Tibial artery (tissue), 4 donors: ENCODE data around the gene PINLYP.

Source experiments
- DNase-seq, 2 donors: peaks; one replicate each; pipeline ENCODE4 v3.0.0-alpha.2; 2019
- H3K27ac ChIP-seq, 2 donors: fragments of 200-600 bp; sonication (generic) in 1 of 2; 1 replicate in 1 of 2; 2 replicates in 1 of 2; pipeline ENCODE4 v1.5.1; 2018 to 2019; ENCODE audit warnings: mild to moderate bottlenecking in 1 of 2
- H3K27me3 ChIP-seq, 2 donors: fragments of 200-600 bp; sonication (generic) in 1 of 2; one replicate each; pipeline versions ENCODE4 v1.5.1 to v1.6.0; 2016 to 2019
- H3K36me3 ChIP-seq, 3 donors: fragments of 200-600 bp; sonication (generic) in 2 of 3; one replicate each; pipeline ENCODE4 v1.5.1; 2016 to 2019; ENCODE audit warnings: mild to moderate bottlenecking in 2 of 3
- H3K4me1 ChIP-seq, 4 donors: fragments of 200-600 bp; sonication (generic) in 2 of 4; 1 replicate in 3 of 4; 2 replicates in 1 of 4; pipeline ENCODE4 v1.5.1; 2016 to 2019
- H3K4me3 ChIP-seq, 2 donors: fragments of 200-600 bp; sonication (generic) in 1 of 2; 1 replicate in 1 of 2; 2 replicates in 1 of 2; pipeline ENCODE4 v1.5.1; 2018 to 2019; ENCODE audit warnings: mild to moderate bottlenecking in 2 of 2
- H3K9me3 ChIP-seq, 3 donors: fragments of 200-600 bp; sonication (generic) in 1 of 3; one replicate each; pipeline ENCODE4 v1.5.1; 2016 to 2019
- CTCF ChIP-seq, 2 experiments: fragments of 200-600 bp in 1 of 2; fragments of 450-650 bp in 1 of 2; IDR thresholded peaks; one replicate each; pipeline ENCODE4 v1.5.1; 2017 to 2019; ENCODE audit warnings: antibody characterized with exemption in 2 of 2, mild to moderate bottlenecking in 1 of 2, moderate library complexity in 1 of 2
- intact Hi-C: fragments of 100-400 bp; cut with DNase I; formaldehyde crosslinking; loops from one replicate; pipeline ENCODE4 v1.15.0; 2023; ENCODE audit warnings: low total_unique reads

PINLYP gene

GRCh38 chr19:43620061-43621001, 44.7 kb downstream of the PINLYP start:
- peaks cover 0 to 16% (median 5%) of the 10 kb centered on the region in 4 donors for H3K4me1 ChIP-seq
- no peaks in the 10 kb centered on the region for H3K36me3 ChIP-seq
- no peaks in the 10 kb centered on the region for H3K9me3 ChIP-seq
- TF ChIP-seq CTCF (IDR thresholded peaks at IDR 0.05): no peak
- H3K27me3 ChIP-seq: peaks cover 0 to 3% of the 10 kb centered on the region in 2 donors
- peak overlapping the region; percentile 70 to 75 for H3K4me3 ChIP-seq
- peak overlapping the region; percentile 90 for H3K27ac ChIP-seq
- intact Hi-C loops: no loop called here
- DNase-seq: no peak

- peaks cover 0 to 16% (median 5%) of the 10 kb centered on the region in 4 donors for H3K4me1 ChIP-seq
- H3K27me3 ChIP-seq: peaks cover 0 to 10% of the 10 kb centered on the region in 2 donors
- H3K36me3 ChIP-seq: no peaks in the 10 kb centered on the region
- H3K9me3 ChIP-seq: no peaks in the 10 kb centered on the region
- H3K27ac ChIP-seq: no peak overlapping the region
- TF ChIP-seq CTCF (IDR thresholded peaks at IDR 0.05): no peak
- H3K4me3 ChIP-seq: no peak overlapping the region
- intact Hi-C loops: no loop called here
- DNase-seq: no peak
These were observed 46.5 kb downstream of the PINLYP start for GRCh38 chr19:43622070-43622469.

- H3K36me3 ChIP-seq: no peaks in the 10 kb centered on the region
These were observed 47.4 kb downstream of the PINLYP start for GRCh38 chr19:43622956-43623355.

GRCh38 chr19:43623889-43624670, 48.5 kb downstream of the PINLYP start:
- intact Hi-C loops: no loop called here
- Histone ChIP-seq H3K4me3 (no peak overlapping the region), H3K27me3 (peaks cover 0 to 10% of the 10 kb centered on the region in 2 donors), H3K36me3 (no peaks in the 10 kb centered on the region), H3K27ac (no peak overlapping the region), H3K4me1 (peaks cover 0 to 11% (median 3%) of the 10 kb centered on the region in 4 donors), H3K9me3 (no peaks in the 10 kb centered on the region)
- no peak for DNase-seq
- TF ChIP-seq CTCF (IDR thresholded peaks at IDR 0.05): no peak

More at GRCh38 chr19:43622956-43623355, 47.4 kb downstream of the PINLYP start:
- Histone ChIP-seq H3K27me3 (peaks cover 0 to 10% of the 10 kb centered on the region in 2 donors), H3K9me3 (no peaks in the 10 kb centered on the region), H3K4me3 (no peak overlapping the region), H3K4me1 (peaks cover 0 to 16% (median 5%) of the 10 kb centered on the region in 4 donors), H3K27ac (no peak overlapping the region)
- intact Hi-C loops: no loop called here
- no peak for DNase-seq
- TF ChIP-seq CTCF (IDR thresholded peaks at IDR 0.05): no peak

GRCh38 chr19:43624933-43625332, 49.3 kb downstream of the PINLYP start:
- intact Hi-C loops: no loop called here
- H3K4me3 ChIP-seq: no peak overlapping the region
- H3K27ac ChIP-seq: no peak overlapping the region
- peaks cover 0 to 10% of the 10 kb centered on the region in 2 donors for H3K27me3 ChIP-seq
- no peak for TF ChIP-seq CTCF (IDR thresholded peaks at IDR 0.05)
- no peaks in the 10 kb centered on the region for H3K36me3 ChIP-seq
- no peaks in the 10 kb centered on the region for H3K9me3 ChIP-seq
- DNase-seq: peak in 1 of 2 donors; percentile 26
- H3K4me1 ChIP-seq: peaks cover 0 to 9% (median 3%) of the 10 kb centered on the region in 4 donors
